Dermis blood vessel endothelial cell (primary cell): ENCODE measurements around the gene TJAP1. TPM values are rescaled to one million over a fixed set of nuclear protein-coding genes. Genes with fewer than 3 reads are reported as not detected.
A peak's percentile ranks its signal among the peaks of the same experiment; 100 is the strongest.
"Not testable (repeated sequence)": the region's sequence is repeated elsewhere in the genome, so short reads cannot be mapped to it uniquely, and the experiment has no call there.

Source experiments
- DNase-seq: peaks from one replicate; pipeline ENCODE4 v3.0.0; 2010
- total RNA-seq: library from RNA; depleted of rRNA; stranded (reverse); fragments of >200 nt; gene quantifications from 2 replicates; pipeline ENCODE4 v1.2.3, GENCODE V29; 2014

The TJAP1 gene
- total RNA-seq, 1 donor from 2014 or later: 12.6 TPM

DNA sequence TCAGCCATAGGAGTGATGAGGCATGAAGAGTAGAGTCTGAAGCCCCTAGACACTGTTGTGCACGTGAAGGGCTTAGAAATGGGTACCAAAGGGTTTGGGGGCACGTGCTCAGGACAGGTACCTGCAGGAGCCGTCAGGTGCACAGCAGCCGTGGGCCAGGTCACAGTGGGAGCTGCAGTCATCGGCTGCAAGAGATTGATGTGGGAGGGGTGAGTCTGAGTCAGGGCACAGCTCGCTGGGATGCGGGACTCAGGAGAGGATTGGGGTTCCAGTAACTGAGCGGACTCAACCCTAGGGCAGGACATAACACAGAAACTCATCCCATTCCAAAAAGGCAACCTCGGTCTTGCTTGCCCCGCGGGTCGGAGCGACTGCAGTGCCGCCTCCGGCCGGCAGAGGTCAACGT lies 23.1 kb upstream of the TJAP1 start:
- no peak for DNase-seq

DNA sequence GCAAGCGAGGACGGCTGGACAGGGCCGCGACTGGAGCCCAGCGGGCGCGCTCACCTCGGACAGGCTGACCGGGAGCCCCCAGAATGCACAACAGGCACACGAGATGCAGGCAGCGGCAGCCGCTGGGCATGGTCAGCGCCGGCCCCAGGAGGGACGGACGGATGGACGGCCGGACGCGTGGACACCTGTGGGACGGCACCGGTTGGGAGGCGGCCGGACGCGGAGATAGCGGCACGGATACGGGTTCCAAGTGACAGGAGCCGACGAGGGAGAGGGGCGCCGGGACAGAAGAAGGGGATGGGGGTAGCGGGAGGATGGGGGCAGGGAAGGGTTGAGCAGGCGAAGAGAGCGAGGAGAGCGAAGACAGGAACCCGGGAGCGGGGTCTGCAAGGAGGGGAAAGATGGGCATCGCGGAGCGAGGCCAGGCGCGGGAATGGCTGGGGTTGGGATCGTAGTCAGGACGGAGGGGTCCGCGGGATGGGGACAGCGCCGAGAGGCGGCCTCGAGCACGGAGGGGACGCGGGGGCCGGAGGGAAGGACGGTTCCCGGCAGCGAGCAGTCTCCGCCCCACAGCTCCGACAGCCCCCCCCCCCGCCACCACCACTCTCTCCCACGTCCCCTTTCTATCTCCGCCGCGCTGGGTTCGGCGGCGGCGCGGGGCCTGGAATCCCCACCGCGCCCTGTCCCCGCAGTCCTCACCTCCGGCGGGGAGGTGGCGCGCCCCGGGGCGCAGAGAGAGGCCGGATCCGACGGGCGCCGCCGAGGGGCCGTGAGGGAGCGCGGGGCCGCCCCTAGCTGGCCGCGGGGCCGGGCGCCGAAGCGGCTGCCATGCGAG lies 22.5 kb upstream of the TJAP1 start:
- peak; percentile 92 for DNase-seq

DNA sequence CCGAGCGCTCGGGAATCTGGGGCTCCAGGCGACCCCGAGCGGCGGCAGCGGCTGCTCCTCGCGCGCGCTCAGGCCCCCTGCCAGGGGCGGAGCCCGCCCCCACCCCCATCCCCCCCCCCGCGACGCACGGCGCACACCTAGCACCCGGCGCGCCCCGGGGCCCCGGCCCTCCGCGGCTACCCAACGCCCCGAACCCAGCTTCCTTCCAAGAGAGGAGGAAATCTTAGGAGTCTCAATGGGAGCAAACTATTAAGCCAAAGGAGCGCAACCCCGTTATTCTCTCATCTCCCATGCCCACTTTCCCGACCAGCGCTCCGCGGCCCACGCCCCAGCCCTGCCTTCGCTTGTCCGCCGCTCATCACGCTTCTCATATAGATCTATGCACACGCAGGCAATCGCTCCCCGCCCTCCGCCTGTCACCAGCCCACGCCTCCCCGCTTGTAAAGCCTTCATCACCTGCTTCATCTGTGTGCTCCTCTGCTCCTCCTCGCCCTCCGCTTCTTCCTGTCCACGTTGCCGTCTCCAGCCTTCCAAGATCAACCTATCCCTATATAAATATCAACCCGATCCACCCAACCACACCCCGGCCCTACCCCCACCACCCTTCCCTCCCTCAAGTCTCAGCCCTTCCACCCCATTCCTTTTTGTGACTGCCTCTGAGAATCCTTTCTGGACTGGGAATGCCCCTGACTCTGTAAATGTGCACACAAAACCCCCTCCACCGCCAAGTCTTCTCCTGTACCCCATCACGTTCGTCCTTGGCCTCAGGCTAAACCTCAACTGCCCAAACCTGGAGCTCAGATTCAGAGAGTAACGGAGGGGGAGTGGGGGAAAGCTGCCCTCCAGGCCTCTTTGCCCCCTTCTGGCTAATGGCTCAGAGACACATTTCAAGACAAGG lies 21.6 kb upstream of the TJAP1 start, which contains the start of gene DLK2:
Gene DLK2, minus strand, starts transcription at position 18 of the 898 bp plus-strand sequence. CDS start 723 bp downstream, outside the sequence.
- DNase-seq: peak; percentile 24

DNA sequence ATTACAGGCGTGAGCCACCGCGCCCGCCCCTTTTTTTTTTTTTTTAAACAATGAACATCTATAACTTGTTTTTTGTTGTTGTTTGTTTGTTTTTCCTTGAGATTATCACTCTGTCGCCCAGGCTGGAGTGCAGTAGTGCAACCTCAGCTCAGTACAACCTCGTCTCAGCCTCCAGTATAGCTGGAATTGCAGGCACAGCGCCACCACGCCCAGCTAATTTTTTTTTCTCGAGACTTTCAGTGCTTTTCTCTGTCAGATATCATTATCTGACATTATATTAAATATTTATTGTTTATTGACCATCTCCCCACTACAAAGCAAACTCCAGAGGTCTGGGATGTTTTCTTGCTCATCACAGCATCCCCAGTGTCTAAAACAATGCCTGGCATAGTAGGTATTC lies 19.7 kb upstream of the TJAP1 start:
- no peak for DNase-seq

DNA sequence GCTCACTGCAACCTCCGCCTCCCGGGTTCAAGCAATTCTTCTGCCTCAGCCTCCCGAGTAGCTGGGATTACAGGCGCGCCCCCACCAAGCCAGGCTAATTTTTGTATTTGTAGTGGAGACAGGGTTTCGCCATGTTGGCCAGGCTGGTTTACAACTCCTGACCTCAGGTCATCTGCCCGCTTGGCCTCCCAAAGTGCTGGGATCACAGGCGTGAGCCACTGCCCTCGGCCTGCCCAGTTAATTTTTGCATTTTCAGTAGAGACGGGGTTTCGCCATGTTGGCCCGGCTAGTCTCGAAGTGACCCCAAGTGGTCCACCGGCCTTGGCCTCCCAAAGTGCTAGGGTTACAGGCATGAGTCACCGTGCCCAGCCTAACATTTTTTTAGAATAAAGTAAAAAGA lies 19.2 kb upstream of the TJAP1 start:
- DNase-seq: not testable (repeated sequence)

DNA sequence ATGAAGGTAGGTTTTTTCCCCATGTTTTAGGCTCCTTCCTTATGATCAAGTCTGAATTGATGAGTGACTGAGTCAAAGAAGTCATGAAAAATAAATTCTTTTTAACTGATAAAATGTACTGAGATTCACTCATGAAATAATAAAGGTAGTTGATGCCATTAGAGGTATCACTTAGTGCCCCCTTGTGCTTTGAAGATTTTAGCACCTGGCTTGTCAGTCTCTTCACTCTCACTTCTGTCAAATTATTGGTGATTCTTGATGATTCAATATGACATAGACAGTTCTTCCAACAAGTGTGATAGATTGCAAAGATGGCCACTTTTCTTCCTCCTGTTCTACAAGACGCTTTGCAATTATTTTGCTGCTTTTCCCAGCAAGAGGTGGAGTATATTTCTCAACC lies 17.8 kb upstream of the TJAP1 start:
- DNase-seq: no peak

DNA sequence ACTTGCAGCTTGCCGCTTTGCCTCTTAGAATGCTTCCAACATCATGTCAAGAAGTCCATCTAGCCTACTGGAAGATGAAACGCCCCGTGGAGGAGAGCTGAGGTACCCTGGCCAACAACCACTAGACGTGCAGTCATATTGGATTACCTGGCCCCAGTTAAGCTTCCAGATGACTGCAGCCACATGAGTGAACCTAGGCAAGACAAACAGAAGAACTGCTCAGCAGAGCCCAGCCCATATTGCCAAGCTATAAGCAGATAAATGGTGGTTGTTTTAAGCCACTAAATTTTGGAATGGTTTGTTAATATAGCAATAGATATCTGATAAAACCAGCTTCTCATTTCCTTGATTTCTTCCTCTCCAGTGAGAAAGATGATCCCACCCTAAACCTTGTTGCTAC lies 17.3 kb upstream of the TJAP1 start:
- DNase-seq: no peak

DNA sequence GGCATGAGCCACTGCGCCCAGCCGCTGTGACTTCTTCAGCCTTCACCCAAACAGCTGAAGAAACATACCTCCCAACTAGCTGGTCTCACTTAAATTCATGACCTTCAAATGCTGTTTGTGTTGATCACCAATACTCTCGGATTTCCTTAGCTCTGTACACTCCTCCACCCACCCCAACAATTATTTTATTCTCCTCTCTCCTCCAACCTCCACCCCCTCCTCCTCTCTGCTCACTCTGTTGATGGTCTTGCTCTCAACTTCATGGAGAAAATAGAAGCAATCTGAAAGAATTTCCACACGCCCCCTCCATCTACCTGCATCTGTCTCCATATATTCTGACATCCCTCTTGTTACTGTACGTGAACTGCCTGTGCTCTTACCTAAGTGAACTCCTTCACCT lies 15.4 kb upstream of the TJAP1 start:
- DNase-seq: no peak

DNA sequence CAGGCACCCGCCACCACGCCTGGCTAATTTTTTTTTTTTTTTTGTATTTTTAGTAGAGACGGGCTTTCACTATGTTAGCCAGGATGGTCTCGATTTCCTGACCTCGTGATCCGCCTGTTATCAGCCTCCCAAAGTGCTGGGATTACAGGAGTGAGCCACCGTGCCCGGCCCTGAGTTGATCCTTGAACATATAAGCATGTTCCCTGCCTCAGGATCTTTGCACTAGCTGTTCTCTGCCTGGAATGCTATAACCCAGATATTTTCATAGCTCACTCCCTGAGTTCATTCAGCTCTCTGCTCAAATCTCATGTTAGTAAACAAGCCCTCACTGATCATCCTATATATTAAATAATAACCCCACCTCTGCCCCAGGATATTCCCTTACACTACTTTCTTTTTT lies 13.0 kb upstream of the TJAP1 start:
- DNase-seq: no peak

DNA sequence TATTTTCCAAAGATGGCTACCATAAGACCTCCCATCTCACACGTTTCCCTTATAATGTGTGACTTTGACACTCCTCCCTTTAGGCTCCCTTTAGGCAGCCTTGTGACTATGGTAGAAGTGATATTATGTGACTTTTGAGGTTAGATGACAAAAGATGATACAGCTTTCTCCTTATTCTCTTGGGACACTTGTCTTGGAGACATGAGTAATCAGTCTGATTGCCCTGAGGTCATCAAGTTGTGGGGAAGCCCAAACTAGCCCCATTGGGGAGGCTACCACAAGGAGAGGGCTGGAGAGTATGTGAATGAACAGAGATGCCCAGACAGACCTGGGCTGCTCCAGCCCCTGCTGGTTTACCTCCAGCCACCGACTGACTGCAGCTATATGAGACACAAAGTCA lies 11.4 kb upstream of the TJAP1 start:
- no peak for DNase-seq

DNA sequence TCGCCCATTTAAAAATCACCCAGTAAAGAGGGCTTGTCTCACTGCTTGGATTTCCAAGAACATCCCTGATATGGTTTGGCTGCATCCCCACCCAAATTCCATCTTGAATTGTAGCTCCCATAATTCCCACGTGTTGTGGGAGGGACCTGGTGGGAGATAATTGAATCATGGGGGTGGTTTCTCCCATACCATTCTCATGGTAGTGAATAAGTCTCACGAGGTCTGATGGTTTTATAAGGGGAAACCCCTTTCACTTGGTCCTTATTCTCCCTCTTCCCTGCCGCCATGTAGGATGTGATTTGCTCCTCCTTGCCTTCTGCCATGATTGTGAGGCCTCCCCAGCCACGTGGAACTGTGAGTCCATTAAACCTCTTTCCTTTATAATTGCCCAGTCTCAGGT lies 10.1 kb upstream of the TJAP1 start:
- DNase-seq: not testable (repeated sequence)

DNA sequence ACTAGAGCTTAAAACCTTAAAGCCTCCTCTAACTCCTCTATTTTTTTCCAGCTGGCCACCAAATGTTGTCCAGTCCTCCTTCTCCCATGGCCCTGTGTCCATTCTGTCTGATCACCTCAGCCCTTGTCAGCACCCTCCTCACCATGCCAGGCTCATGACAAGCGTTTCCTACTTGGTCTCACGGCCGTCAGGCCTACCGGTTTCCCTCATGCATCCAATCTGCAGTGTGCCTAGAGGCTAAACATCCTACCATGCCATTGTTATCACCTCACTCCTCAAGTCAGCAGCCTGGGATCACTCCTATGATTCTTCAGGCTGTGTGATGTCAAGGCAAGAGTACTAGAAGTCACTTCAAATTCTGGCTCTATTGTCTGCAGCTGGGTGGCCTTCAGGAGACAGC lies 9.6 kb upstream of the TJAP1 start:
- no peak for DNase-seq

DNA sequence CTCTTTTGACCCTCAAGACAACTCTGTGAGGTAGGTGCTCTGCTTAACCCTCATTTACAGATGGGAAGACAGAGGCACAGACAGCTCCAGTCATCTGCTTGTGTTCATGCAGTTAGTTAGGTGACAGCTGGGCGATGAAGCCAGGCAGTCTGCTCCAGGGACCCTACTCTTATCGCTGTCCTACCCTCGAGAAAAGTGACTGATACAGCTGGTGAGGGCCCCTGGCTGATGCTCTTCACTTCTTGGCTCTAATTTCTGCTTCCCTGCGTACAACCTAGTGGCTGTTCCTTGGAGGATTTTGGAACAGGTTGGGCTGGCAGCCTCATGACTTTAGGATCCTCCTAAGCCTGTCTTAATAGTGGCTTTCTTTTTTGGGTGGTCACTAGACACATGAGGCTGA lies 9.1 kb upstream of the TJAP1 start:
- no peak for DNase-seq

DNA sequence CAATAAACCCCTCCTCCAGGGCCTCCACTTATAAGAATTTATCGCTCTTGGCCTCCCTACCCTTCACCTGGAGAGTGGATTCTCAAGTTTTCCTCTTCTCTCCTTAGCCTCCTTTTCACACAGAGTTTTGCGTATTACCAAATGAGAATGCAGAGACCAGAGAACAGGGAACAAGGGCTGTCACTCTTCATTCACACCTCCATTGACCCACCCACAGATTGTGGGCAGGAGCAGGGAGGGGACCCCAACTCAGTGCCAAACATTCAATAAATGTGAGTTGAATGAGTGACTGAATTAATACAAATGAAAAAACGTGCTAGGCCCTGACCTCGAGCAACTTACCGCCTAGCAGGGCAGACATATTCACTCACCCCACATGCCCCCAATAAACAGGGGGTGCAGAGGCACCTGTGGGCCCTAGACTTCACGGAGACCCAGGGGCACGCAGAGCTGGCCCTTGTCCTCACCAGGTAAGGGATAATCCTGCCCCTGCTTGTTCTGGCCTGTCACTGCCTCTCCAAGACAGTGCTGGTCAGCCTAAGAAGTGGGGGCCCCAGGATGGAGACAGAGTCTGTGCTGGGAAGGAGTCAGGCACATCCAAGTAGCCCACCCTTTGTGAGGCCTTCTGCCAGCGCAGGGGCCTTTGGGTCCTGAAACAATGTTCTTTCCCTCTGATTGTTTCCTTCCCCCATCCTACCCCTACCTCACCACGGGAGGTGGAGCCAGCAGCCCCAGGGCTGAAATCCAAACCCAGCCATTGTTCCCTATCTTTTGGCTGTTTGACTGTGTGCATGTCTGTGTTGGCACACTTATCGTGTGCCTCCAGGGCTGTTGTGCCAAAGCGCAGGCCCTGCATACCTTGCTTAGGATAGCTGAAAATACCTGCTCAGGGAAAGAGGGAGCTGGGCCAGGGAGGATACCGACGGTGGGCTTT lies 8.4 kb upstream of the TJAP1 start:
- DNase-seq: no peak

DNA sequence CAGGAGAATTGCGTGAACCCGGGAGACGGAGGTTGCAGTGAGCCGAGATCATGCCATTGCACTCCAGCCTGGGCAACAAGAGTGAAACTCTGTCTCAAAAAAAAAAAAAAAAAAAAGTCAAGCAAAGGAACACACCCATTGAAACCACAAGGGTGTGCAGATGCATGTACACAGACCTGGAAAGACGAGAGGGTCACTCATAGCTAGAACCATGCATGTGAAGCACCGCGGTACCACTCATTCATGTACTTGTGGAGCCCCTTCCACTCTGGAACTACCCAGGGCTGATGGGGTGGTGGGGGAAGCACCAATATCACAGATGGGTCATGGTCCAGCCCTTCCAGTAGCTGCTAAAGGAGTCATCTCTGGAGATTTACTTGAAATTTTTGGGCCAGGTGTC lies 7.4 kb upstream of the TJAP1 start:
- DNase-seq: no peak

DNA sequence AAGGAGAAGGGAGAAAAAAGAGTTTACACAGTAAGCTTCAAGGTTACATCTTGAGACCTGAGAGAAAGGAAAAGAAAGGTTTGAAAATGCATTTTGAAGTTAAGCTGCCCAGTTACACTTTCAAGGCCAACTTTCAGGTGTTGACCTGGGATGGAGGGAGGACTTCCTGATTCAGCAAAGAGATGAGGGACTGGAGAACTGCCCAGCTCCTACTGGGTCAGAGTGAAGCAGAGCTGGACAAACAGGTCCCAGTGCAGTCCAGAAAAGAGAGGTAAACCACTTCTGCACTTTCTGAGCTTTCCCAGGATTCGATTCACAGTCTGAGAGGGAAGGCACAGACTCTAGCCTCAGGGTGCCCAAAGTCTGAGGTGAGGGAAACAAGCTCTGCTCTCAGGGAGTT lies 6.0 kb upstream of the TJAP1 start:
- no peak for DNase-seq

DNA sequence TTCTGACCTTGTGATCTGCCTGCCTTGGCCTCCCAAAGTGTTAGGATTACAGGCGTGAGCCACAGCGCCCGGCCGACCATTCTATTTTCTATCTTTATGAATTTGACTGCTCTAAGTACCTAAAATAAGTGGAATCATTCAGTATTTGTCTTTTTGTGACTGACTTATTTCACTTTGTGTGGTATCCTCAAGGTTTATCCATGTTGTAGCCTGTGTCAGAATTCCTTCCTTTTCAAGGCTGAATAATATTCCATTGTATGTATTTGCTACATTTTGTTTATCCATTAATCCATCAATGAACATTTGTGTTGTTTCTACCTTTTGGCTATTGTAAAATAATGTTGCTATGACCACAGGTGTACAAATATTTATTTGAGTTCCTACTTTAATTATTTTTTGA lies 4.9 kb upstream of the TJAP1 start:
- no peak for DNase-seq

DNA sequence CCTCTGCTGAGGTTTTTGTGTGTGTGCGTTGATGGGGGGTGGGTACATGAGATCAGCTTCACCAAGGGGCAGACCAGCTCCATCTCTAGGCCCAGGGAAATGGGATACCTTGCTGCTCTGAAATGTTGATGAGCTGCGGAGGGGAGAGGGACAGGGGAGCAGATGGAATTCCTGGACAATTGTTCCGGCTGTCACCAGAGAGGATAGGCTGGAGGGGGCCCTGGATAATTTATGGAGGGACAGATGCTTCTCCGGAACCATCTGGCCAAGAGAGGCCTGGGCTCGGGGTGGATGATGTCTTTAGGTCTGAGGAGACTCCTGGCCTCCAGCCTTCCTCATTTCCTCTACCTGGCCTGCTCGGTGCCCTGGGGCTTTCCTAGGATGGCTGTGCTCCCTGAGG lies 1.9 kb upstream of the TJAP1 start:
- DNase-seq: no peak

DNA sequence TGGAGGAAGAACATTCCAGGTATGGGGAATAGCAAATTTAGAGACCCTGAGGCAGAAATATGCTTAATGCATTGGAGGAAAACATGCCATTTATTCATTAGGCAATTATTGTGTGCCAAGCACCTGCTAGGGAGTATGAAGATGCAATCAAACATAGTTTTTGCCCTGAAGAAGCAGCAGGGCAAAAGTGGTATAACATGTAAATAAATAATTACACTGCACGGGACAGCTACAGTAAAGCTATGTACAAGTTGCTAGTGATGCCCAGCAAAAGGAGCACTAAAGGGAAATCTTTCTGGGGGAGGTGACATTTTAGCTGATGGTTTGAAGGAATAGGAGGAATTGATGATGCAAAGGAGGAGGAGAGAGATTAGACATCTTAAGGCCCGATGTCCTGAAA lies 624 bp upstream of the TJAP1 start:
- DNase-seq: no peak

DNA sequence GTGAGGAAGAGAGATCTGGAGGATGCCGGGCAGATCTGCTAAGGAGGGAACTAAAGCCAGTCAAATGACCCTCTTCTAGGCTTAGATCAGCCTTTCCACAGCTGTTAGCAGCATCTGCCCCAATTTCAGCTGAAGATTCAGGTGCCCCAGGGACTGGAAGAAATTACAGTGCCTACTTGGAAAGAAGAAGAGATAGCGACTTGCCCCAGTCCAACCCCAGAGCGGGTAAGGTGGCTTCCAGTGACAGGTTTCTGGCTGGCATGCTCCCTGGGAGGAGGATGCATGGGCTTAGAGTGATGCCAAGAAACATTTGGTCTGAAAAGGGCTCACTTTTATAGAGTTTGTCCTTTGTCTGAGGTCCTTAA lies 620 bp downstream of the TJAP1 start:
- DNase-seq: no peak

DNA sequence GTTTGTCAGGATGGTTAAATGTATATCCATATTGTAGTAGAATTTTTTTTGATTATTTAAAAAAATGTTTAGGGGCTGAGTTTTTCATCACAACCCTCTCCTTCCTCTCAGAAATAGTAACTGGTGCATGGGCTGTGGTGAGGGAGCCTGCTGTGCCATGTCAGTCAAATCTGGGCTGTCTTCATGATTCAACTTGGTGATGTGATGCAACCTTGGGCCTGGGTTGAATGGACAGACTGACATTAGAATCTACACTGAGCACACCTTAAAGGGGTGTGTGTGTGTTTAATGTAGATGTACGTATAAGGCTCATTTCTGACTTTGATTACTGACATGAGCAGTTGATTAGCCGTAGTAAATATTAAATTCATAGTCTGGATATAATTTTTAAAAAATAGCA lies 3.7 kb downstream of the TJAP1 start:
- no peak for DNase-seq

DNA sequence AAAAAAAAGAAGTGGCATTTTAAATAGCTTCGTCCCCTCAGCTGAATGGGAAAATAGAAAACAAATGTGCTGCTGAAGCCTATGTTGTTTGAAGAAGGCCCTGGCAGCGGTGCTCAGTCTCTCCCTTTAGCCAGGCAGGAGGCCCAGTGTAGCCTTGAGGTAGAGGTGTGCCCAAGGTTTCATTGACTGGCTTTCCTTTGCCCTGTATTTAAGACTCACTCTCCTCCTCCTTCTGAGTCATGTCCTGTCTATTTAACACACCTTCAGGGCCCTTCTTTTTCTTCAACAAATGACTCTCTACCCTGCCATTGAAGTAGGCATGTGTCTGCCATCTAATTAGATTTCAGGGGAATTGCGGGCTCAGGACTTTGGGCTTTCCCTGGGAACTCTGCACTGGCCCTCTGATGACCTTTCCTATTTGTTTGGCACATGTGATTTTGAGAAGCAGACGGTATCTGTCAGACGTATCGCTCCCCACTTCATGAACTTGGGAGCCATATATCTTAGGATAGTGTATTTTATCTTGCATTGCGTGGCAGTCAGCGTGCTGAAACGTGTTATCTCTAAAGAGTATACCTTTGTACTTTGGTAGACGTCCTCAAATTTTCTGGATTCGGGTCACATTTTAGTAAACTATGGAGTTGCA lies 4.3 kb downstream of the TJAP1 start:
- DNase-seq: no peak
